Gastrocnemius medialis (tissue), 4 donors: ENCODE results near the gene ZMYND8.

Experiments
- POLR2A ChIP-seq, 2 donors: fragments of 450-650 bp; IDR thresholded peaks; one replicate each; pipeline ENCODE4 v1.6.1; 2017; ENCODE audit warnings: antibody characterized with exemption in 2 of 2, mild to moderate bottlenecking in 2 of 2, moderate library complexity in 2 of 2
- TF ChIP-seq, protein P1 (sequence below), 5 experiments: fragments of 450-650 bp in 3 of 5; fragments of 200-600 bp in 2 of 5; sonication (generic) in 2 of 5; IDR thresholded peaks in 4 of 5; conservative IDR thresholded peaks in 1 of 5; 1 replicate in 4 of 5; 2 replicates in 1 of 5; pipeline ENCODE4 v1.5.1; 2016 to 2019; ENCODE audit warnings: antibody characterized with exemption in 5 of 5, mild to moderate bottlenecking in 3 of 5, moderate library complexity in 3 of 5

DNA sequence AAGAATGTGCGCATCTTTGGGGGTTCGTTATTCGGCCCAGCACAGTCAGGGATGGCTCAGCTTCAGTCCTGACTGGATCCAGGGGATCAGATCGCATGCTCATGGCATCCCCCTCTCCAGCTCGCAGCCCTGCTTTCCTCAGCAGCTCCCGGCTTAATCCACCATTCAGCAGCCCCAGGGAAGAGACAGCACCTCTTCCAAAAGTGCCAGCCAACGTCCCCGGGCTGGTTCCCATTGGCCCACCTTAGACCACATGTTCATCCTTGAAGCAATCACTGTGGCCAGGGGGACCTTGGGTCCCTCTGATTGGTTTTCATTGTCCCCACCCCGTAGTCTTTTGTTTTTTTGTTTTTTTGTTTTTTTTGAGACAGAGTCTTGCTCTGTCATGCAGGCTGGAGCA, 188.7 kb downstream of the ZMYND8 start:
- TF ChIP-seq, protein P1, sequence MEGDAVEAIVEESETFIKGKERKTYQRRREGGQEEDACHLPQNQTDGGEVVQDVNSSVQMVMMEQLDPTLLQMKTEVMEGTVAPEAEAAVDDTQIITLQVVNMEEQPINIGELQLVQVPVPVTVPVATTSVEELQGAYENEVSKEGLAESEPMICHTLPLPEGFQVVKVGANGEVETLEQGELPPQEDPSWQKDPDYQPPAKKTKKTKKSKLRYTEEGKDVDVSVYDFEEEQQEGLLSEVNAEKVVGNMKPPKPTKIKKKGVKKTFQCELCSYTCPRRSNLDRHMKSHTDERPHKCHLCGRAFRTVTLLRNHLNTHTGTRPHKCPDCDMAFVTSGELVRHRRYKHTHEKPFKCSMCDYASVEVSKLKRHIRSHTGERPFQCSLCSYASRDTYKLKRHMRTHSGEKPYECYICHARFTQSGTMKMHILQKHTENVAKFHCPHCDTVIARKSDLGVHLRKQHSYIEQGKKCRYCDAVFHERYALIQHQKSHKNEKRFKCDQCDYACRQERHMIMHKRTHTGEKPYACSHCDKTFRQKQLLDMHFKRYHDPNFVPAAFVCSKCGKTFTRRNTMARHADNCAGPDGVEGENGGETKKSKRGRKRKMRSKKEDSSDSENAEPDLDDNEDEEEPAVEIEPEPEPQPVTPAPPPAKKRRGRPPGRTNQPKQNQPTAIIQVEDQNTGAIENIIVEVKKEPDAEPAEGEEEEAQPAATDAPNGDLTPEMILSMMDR (IDR thresholded peaks at IDR 0.05 in 4 of 5, conservative IDR thresholded peaks at IDR 0.05 in 1 of 5): no peak
- TF ChIP-seq POLR2A (IDR thresholded peaks at IDR 0.05): no peak
